HL-60 (cell line): ENCODE data around the gene HTATSF1.

Source experiments
- CTCF ChIP-seq: IDR thresholded peaks from one replicate; pipeline ENCODE4 v1.5.1; 2011; ENCODE audit warnings: low read length, control low read depth, inconsistent platforms; ENCODE audit not compliant: insufficient read depth
- GABPA ChIP-seq: IDR thresholded peaks from 2 replicates; pipeline ENCODE4 v1.6.1; 2012; ENCODE audit warnings: low read depth
- POLR2AphosphoS5 ChIP-seq: IDR thresholded peaks from 2 replicates; pipeline ENCODE4 v1.6.1; 2012; ENCODE audit warnings: low read depth
- REST ChIP-seq: IDR thresholded peaks from 2 replicates; pipeline ENCODE4 v1.6.1; 2012; ENCODE audit warnings: low read depth; ENCODE audit not compliant: insufficient replicate concordance
- SPI1 ChIP-seq: IDR thresholded peaks from 2 replicates; pipeline ENCODE4 v1.6.1; 2012; ENCODE audit warnings: low read depth, mild to moderate bottlenecking, borderline replicate concordance

- TF ChIP-seq CTCF (no peak), SPI1 (no peak), REST (no peak), POLR2AphosphoS5 (no peak), GABPA (no peak)
These were observed 49.0 kb downstream of the HTATSF1 start for GRCh38 chrX:136546371-136546781.
